Vagina (tissue), 2 donors: Measurements from ENCODE around the gene NSUN2.

Source experiments
- CTCF ChIP-seq, 3 experiments: fragments of 450-650 bp in 2 of 3; fragments of 200-600 bp in 1 of 3; sonication (generic) in 1 of 3; IDR thresholded peaks; one replicate each; pipeline ENCODE4 v1.5.1; 2017 to 2019; ENCODE audit warnings: antibody characterized with exemption in 3 of 3, mild to moderate bottlenecking in 2 of 3, moderate library complexity in 2 of 3
- POLR2AphosphoS5 ChIP-seq, 2 donors: sonication (generic); formaldehyde crosslinking; IDR thresholded peaks; one replicate each; pipeline ENCODE4 v1.9.0; 2017; ENCODE audit warnings: antibody characterized with exemption in 2 of 2, mild to moderate bottlenecking in 2 of 2, low read depth in 1 of 2; ENCODE audit not compliant: insufficient read depth in 1 of 2

GRCh38 chr5:6667648-6668047 is 34.8 kb upstream of the NSUN2 start:
- TF ChIP-seq POLR2AphosphoS5 (IDR thresholded peaks at IDR 0.05; ENCODE audit: insufficient read depth in 1 of 2, low read depth in 1 of 2) (no peak), CTCF (IDR thresholded peaks at IDR 0.05) (no peak)
